Lung (tissue), 12 donors: ENCODE measurements around the gene CILP2. TPM values are rescaled to one million over a fixed set of nuclear protein-coding genes. Genes with fewer than 3 reads are reported as not detected.

Source experiments
- ATAC-seq: fragments of 200-7000 bp; cut with Tn5 transposase; one replicate; pipeline ENCODE4 v1.9.1; 2020; ENCODE audit warnings: moderate number of reproducible peaks; ENCODE audit not compliant: insufficient read depth, low FRiP score
- DNase-seq, 3 donors: peaks; one replicate each; pipeline ENCODE4 v3.0.0-alpha.2; 2013 to 2017
- H3K27ac ChIP-seq, 2 donors: one replicate each; pipeline ENCODE4 v1.5.1; 2013; ENCODE audit warnings: mild to moderate bottlenecking in 2 of 2, moderate library complexity in 2 of 2, control low read depth in 1 of 2, inconsistent platforms in 1 of 2, low read depth in 1 of 2, low read length in 1 of 2
- H3K27me3 ChIP-seq, 3 donors: one replicate each; pipeline ENCODE4 v1.5.1; 2013; ENCODE audit warnings: low read length in 2 of 3; ENCODE audit not compliant: control insufficient read depth in 3 of 3, insufficient read depth in 3 of 3
- H3K36me3 ChIP-seq, 4 donors: one replicate each; pipeline ENCODE4 v1.5.1; 2013; ENCODE audit warnings: low read length in 4 of 4, mild to moderate bottlenecking in 1 of 4, moderate library complexity in 1 of 4; ENCODE audit not compliant: control insufficient read depth in 4 of 4, insufficient read depth in 4 of 4
- H3K4me1 ChIP-seq, 5 donors: one replicate each; pipeline ENCODE4 v1.5.1; 2013; ENCODE audit warnings: low read length in 5 of 5, mild to moderate bottlenecking in 2 of 5, moderate library complexity in 1 of 5; ENCODE audit not compliant: control insufficient read depth in 5 of 5, insufficient read depth in 5 of 5
- H3K4me3 ChIP-seq: one replicate; pipeline ENCODE4 v1.5.1; 2013; ENCODE audit warnings: mild to moderate bottlenecking, control low read depth, moderate library complexity
- H3K9ac ChIP-seq, 2 donors: one replicate each; pipeline ENCODE4 v1.5.1; 2013; ENCODE audit warnings: low read length in 2 of 2, control low read depth in 1 of 2; ENCODE audit not compliant: insufficient read depth in 1 of 2
- H3K9me3 ChIP-seq, 4 donors: one replicate each; pipeline ENCODE4 v1.5.1; 2013; ENCODE audit warnings: low read length in 3 of 4, mild to moderate bottlenecking in 1 of 4, moderate library complexity in 1 of 4; ENCODE audit not compliant: control insufficient read depth in 4 of 4, insufficient read depth in 3 of 4
- CTCF ChIP-seq: IDR thresholded peaks from 2 replicates; pipeline ENCODE4 v1.5.1; 2012; ENCODE audit warnings: mild to moderate bottlenecking; ENCODE audit errors: control extremely low read depth, extremely low read depth
- WGBS, 2 donors: extraction: QIAGEN DNeasy Blood & Tissue Kit; methylation state at CpG; one replicate each; pipeline ENCODE4 v1.1.7; 2013; 5-methylcytosine and 5-hydroxymethylcytosine counted together
- polyA plus RNA-seq, 2 donors: library from polyadenylated mRNA; stranded (reverse); fragments of 200-250 nt; gene quantifications; one replicate each; pipeline ENCODE4 v1.2.1, GENCODE V29; 2013
- total RNA-seq, 2 donors: library from RNA; depleted of rRNA in 1 of 2; stranded (reverse); fragments of >200 nt in 1 of 2; gene quantifications; one replicate each; pipeline ENCODE4 v1.2.1, GENCODE V29; 2014 to 2021
- donor health status: control.
- donor health status: control.
- donor health status: Bipolar disorder and iron deficiency.
- donor health status: healthy.
- donor health status: DM: yes; HTN: yes; CAD: no.

Gene CILP2
- total and polyA plus RNA-seq, 4 donors, result 0.06 to 0.68 (median 0.38) TPM

- DNase-seq (no peak), ATAC-seq (no peak)
- no peak overlapping the region for H3K27ac ChIP-seq
- 82 to 87% methylated on average over 6 of the region's 6 CpGs for WGBS, 2 donors
- no peak for TF ChIP-seq CTCF
- H3K9me3 ChIP-seq, result peaks cover 0 to 2% (median 0%) of the 10 kb centered on the region in 4 donors
- no peak overlapping the region for H3K9ac ChIP-seq
- H3K36me3 ChIP-seq, result no peaks in the 10 kb centered on the region
- H3K4me1 ChIP-seq, result no peaks in the 10 kb centered on the region
- no peak overlapping the region for H3K4me3 ChIP-seq
- H3K27me3 ChIP-seq, result no peaks in the 10 kb centered on the region
These were observed 37.3 kb downstream of the CILP2 start for GRCh38 chr19:19575411-19575810.

GRCh38 chr19:19578252-19578651 is 40.2 kb downstream of the CILP2 start:
- ATAC-seq (no peak), DNase-seq (no peak)
- Histone ChIP-seq H3K36me3 (no peaks in the 10 kb centered on the region), H3K9me3 (peaks cover 0 to 2% (median 0%) of the 10 kb centered on the region in 4 donors), H3K9ac (no peak overlapping the region), H3K27ac (no peak overlapping the region), H3K4me1 (no peaks in the 10 kb centered on the region), H3K27me3 (no peaks in the 10 kb centered on the region), H3K4me3 (no peak overlapping the region)
- 92% methylated on average over 6 of the region's 6 CpGs for WGBS, 2 donors
- no peak for TF ChIP-seq CTCF

- Histone ChIP-seq H3K27ac (no peak overlapping the region), H3K4me1 (no peaks in the 10 kb centered on the region), H3K9ac (no peak overlapping the region), H3K9me3 (peaks cover 0 to 2% (median 0%) of the 10 kb centered on the region in 4 donors), H3K4me3 (no peak overlapping the region), H3K36me3 (no peaks in the 10 kb centered on the region), H3K27me3 (no peaks in the 10 kb centered on the region)
- DNase-seq (no peak), ATAC-seq (no peak)
- TF ChIP-seq CTCF, result no peak
- WGBS, 2 donors, result 89 to 91% methylated on average over 25 of the region's 25 CpGs
These were observed 41.7 kb downstream of the CILP2 start for GRCh38 chr19:19579533-19580361.

GRCh38 chr19:19580418-19580817 is 42.4 kb downstream of the CILP2 start:
- Histone ChIP-seq H3K4me3 (no peak overlapping the region), H3K9me3 (peaks cover 0 to 2% (median 0%) of the 10 kb centered on the region in 4 donors), H3K4me1 (no peaks in the 10 kb centered on the region), H3K27ac (no peak overlapping the region), H3K36me3 (no peaks in the 10 kb centered on the region), H3K27me3 (no peaks in the 10 kb centered on the region), H3K9ac (no peak overlapping the region)
- no peak for DNase-seq
- 90 to 100% methylated on average over 4 of the region's 4 CpGs for WGBS, 2 donors
- no peak for ATAC-seq
- TF ChIP-seq CTCF, result no peak
